M059J (cell line): Measurements from ENCODE around the gene SLC17A8. TPM values are rescaled to one million over a fixed set of nuclear protein-coding genes. Genes with fewer than 3 reads are reported as not detected.

Experiments used
- total RNA-seq: library from RNA; depleted of rRNA; stranded (reverse); fragments of >200 nt; shearing (Covaris generic); gene quantifications from 2 replicates; pipeline ENCODE4 v1.2.3, GENCODE V29; 2014; rRNA removed

Gene SLC17A8
- total RNA-seq, 1 experiment from 2014 or later, result not detected

Other genes starting within 250 kb of the SLC17A8 start
- 18.5 and 25.1 TPM in 2 replicates for gene BLTP3B, start 214.2 kb upstream of the SLC17A8 start, total RNA-seq
- gene ACTR6, start 156.3 kb upstream of the SLC17A8 start, total RNA-seq, result 24.1 and 28.3 TPM in 2 replicates
- gene DEPDC4, start 90.0 kb upstream of the SLC17A8 start, total RNA-seq, result 0.94 and 2.1 TPM in 2 replicates
- 33.8 and 50.9 TPM in 2 replicates for gene SCYL2, start 89.9 kb upstream of the SLC17A8 start, total RNA-seq
- 0.10 and 0.20 TPM in 2 replicates for gene NR1H4, start 116.8 kb downstream of the SLC17A8 start, total RNA-seq
- 32.8 and 38.6 TPM in 2 replicates for gene GAS2L3, start 216.6 kb downstream of the SLC17A8 start, total RNA-seq